OCI-M2 (cell line): ENCODE measurements around the gene FAM181B.

Source experiments
- DNase-seq: peaks from one replicate; lab custom pipeline; 2025; ENCODE audit not compliant: unreplicated experiment; lab: John Stamatoyannopoulos, UW

Gene FAM181B

GRCh38 chr11:82733444-82734119 lies at the start of gene FAM181B:
TSS of gene FAM181B (minus strand) at chr11:82733864. CDS start at chr11:82733729, 135 bp downstream.
- DNase-seq: no peak

- no peak for DNase-seq
These were observed 49.2 kb upstream of the FAM181B start for GRCh38 chr11:82782825-82783374.

GRCh38 chr11:82778776-82779175 lies 45.1 kb upstream of the FAM181B start:
- no peak for DNase-seq

- DNase-seq: no peak
These were observed 42.7 kb upstream of the FAM181B start for GRCh38 chr11:82776377-82776776.

GRCh38 chr11:82775736-82776346 lies 42.2 kb upstream of the FAM181B start:
- DNase-seq: no peak

GRCh38 chr11:82775218-82775617 lies 41.6 kb upstream of the FAM181B start:
- no peak for DNase-seq

GRCh38 chr11:82771781-82772180 lies 38.1 kb upstream of the FAM181B start:
- DNase-seq: no peak

GRCh38 chr11:82767123-82767522 lies 33.5 kb upstream of the FAM181B start:
- no peak for DNase-seq

GRCh38 chr11:82765466-82766034 lies 31.9 kb upstream of the FAM181B start:
- DNase-seq: no peak

- DNase-seq: no peak
These were observed 29.5 kb upstream of the FAM181B start for GRCh38 chr11:82763167-82763566.

GRCh38 chr11:82759649-82760048 lies 26.0 kb upstream of the FAM181B start:
- no peak for DNase-seq

GRCh38 chr11:82757660-82758357 lies 24.1 kb upstream of the FAM181B start:
- no peak for DNase-seq

GRCh38 chr11:82756765-82757639 lies 23.3 kb upstream of the FAM181B start:
- DNase-seq: no peak

- no peak for DNase-seq
These were observed 20.7 kb upstream of the FAM181B start for GRCh38 chr11:82754410-82754809.

- no peak for DNase-seq
These were observed 20.3 kb upstream of the FAM181B start for GRCh38 chr11:82753921-82754320.

- no peak for DNase-seq
These were observed 19.1 kb upstream of the FAM181B start for GRCh38 chr11:82752801-82753200.

- no peak for DNase-seq
These were observed 17.0 kb upstream of the FAM181B start for GRCh38 chr11:82750643-82751139.

GRCh38 chr11:82747471-82747870 lies 13.8 kb upstream of the FAM181B start:
- DNase-seq: no peak

- DNase-seq: no peak
These were observed 4.4 kb upstream of the FAM181B start for GRCh38 chr11:82738091-82738490.

GRCh38 chr11:82734120-82734479 lies 436 bp upstream of the FAM181B start:
- no peak for DNase-seq
